HG03442 (cell line): ENCODE data around the gene TXNRD2.

Experiments
- ATAC-seq: cut with Tn5 transposase; IDR thresholded peaks from one replicate; pipeline ENCODE4 v1.9.1; 2021; ENCODE audit warnings: mild to moderate bottlenecking, moderate library complexity; ENCODE audit not compliant: unreplicated experiment

TXNRD2 gene

DNA sequence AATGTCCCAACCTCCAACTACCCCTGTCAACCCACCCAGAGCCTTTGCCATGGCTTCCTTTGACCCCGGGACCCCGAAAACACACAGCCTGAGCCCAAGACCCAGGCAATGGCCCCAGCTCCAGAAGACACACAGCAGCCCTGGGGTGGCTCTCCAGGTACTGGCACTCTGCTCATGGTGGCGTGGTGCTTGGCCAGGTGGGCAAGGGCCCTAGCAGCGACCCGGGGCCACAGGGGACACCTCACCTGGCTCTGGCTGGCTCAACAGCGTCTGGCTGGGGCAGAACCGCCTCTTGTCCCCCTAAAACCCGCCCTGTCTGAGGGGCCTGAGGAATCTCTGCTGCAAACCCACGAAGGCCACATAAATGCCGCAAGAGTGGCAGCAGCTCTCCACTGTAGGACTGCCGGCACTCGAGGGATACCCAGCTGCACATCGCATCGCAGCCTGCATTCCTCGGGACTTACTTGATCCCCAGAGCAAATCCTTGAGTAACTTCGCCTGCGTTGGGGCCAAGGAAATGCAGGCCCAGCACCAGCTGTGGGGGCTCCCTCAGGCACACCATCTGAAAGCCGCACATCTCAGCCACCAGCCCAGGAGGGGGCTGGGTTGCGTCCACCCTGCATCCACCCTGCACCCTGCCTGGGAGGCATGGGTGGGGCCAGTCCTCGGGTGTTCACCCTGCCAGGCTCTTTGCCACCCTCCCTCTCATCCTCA, 63.8 kb downstream of the TXNRD2 start:
- no peak for ATAC-seq

DNA sequence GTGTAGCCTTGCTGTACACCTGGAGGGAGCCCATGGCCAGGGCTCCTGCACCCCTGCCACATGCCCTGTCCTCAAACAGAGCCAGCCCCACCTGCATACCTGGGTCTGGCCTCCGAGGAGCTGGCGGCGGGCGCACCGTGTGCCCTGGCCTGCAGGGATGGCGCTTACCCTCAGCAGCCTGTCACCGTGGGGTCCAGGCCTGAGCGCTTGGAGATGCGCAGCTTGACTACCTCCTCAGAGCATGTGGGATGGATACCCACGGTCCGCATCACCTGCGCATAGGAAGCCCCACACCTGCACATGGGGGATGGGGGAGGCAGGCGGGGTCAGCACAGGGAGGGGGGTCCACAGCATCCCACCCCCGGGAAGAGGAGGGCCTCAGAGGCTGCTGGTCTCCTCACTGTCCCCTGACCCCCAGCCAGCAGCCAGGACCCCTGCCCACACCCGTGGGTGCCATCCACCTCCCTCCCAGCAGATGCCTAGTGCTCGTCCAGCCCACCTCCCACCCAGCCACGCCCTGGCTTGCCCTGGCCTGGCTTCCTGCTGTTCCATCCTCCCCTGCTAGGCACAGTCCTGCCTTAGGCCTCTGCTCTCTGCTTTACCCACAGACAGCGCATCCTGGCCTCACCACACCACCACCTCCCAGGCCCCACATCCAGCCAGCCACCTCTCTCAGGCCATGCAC, 64.5 kb downstream of the TXNRD2 start:
- no peak for ATAC-seq

DNA sequence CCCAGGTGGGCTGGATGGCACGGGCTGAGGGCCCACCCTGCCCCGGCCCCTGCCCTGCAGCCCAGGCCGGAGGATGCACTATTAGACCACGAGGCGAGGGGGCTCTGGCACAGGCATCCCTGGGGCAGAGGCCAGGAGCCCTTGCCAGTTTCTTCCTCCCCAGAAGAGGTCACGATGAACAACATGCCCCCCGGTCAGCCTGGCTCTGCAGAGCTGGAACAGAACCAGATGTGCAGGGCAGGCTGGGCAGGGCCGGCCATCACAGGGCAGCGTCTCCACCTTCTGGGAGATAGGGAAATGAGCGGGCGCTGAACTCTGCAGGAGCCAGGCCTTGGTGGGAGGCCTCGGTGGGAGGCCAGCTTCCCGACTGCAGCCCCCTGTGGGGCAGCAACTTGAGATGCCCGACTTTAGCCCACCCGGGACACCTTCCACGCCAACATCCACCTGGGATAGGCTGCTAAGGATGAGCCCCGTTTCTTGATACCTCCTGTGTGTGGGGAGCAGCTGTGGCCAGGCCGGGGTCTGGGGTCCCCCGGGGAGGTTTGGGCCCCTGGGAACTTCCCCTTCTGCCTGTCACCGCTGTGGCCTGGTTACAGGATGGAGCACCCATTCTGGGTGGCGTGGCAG, 65.2 kb downstream of the TXNRD2 start:
- no peak for ATAC-seq

DNA sequence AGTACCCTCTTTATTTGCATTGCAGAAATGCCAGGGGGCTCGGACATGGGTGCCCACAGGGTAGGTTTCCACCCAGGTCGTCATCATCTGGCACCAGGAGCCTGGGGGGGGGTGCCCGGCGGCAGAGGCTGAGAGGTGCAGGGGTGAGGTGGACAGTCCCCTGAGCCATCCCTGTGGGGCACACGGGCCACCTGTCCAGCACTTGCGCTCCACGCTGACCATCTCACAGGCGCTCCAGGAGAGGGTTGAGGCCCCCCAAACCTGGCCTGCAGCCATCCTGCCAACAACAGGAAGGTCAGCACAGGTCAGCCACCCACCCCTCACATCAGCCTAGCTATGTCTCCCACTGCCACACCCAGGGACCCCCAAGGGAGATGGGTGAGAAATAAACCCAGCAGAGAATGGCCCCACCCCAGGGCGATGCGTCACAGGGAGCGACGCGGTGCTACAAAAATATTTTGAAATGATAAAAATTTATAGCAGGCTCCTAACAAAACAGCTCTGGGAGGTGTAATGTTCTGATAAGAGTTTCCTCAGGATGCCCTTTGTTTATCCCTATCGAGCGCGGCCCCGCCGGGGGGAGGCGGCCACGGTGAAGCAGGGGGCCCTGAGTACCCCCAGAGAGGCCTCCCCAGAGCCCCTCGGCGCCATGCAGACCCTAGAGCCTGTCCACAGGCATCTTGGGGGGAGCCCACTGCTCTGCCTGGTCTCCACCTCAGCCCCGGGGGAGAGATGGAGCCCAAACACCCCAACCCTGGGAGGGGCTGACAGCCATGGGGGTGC, 65.9 kb downstream of the TXNRD2 start:
- ATAC-seq, result no peak

DNA sequence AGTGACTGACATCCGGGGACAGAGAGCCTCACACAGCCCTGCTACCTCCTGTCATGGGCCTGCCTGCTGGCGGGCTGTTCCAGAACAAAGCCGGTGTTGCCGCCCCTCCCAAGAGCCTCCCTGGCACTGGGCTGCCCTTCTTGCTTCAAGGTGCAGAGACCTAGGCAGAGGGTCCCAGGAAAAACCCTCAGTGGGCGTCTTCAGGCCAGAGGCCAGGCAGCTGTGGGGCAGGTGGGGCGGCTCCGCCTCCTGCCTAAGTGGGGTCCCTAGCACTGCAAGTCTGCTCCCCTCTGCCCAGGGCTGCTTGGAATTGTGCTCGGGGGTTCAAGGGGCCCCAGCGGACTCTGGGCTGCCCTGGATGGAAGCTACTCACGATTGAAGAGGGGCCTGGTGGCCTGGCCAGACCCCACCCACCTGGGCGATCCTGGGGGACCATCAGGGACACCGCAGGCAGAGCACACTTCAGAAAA, 66.5 kb downstream of the TXNRD2 start:
- ATAC-seq, result no peak

DNA sequence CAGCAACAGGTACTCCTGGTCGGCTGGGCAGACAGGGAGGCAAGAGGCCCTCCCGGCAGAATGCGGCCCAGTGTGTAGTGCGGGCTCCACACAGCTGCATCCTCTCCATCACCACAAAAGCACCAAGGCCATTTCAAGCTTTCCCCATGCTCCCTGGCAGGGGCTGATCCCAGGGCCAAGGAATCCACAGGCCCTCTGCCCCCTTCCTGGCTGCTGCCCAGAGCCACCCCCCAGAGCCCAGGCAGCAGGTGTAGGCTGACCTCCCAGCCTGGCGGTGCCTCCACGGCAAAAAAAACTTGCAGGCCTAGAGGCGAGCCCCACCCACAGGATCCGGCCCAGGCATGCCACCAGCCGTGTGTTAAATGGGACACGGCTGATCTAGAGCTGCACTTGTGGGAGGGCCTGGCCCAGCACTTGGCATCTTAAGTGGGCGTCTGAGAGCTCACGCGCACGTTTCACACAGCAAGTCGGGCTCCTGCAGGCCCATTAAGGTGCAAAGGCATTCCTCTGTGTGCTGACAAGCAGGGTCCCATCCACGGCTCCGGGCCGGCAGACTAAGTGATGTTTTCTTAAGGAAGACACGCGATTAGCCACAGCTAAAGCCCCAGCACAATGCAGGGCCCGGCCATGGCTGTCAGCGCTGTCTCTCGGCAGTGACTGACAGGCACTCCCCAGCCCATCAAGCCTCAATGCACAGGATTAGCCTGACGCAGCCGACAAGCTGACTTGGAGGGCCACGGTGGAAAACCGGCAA, 67.1 kb downstream of the TXNRD2 start:
- no peak for ATAC-seq

DNA sequence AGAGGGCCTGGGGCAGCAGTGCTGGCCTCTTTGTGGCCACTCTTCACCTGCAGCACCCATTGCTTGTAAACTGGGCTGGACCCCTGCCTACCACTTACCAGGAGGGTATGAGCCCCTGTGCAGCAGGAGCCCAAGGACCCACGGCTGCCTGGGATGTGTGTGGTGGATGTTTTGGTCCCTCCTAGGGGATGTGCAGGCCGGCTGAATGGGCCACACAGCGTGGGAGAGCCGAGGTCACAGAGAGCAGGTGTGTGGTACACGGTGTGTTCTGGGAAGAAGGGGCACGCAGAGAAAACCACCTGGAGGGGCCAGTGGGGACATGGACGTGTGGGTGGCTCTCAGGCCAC, 67.7 kb downstream of the TXNRD2 start:
- no peak for ATAC-seq

DNA sequence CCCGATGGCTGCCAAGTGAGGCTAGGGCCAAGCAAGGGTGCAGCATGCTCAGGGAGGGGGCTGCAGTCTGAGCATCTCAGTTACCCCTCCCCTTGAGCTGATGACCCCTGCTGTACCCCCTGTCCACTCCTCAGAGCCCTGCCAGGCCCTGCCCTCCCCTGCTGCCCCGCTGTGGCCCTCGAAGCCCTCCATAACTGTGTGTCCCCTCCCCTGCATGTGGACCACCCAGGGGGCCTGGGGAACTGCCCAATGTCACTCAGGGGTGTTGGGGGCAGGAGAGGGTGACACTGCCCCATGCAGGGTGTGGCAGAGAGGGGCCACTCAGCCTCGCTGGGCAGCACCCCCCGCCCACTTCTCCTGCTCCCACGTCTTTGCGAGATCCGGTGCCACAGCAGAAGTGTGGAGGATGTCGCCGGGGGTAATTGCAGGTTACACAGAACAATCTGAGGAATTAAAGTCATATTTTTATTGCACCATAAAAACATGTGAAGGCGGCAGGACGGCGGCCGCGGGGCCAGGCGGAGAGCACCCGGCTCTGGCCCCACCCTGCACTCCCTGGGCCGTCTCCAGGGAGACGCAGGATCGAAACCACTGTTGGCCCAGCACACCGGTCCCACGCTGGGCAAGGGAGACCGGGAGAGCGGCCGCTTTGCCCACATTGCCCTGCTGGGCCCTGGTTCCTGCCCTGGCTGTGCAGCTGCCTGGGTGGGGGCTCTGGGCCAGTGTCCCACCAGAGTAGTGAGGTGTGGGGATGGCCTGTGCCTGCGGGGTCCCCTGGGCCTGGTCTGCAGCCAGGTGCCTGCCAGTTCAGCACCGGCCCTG, 68.3 kb downstream of the TXNRD2 start:
- ATAC-seq, result no peak

DNA sequence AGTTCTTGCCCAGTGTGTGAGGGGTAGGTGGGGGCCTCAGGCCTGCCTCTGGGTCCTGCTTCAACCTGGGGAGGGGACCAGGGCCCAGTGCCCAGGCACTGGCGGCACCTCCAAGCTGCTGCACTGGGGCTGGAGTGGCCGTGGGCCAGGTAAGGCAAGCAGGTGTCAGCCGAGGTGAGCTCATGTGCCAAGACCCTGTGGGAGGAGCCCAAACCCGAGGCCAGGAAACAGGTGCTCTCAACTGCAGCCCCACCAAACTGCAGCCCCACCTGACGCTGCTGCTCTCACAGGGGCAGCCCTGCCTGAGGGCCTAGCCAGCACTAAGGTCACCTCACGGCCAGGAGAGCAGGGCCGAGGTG, 68.9 kb downstream of the TXNRD2 start:
- ATAC-seq, result no peak

DNA sequence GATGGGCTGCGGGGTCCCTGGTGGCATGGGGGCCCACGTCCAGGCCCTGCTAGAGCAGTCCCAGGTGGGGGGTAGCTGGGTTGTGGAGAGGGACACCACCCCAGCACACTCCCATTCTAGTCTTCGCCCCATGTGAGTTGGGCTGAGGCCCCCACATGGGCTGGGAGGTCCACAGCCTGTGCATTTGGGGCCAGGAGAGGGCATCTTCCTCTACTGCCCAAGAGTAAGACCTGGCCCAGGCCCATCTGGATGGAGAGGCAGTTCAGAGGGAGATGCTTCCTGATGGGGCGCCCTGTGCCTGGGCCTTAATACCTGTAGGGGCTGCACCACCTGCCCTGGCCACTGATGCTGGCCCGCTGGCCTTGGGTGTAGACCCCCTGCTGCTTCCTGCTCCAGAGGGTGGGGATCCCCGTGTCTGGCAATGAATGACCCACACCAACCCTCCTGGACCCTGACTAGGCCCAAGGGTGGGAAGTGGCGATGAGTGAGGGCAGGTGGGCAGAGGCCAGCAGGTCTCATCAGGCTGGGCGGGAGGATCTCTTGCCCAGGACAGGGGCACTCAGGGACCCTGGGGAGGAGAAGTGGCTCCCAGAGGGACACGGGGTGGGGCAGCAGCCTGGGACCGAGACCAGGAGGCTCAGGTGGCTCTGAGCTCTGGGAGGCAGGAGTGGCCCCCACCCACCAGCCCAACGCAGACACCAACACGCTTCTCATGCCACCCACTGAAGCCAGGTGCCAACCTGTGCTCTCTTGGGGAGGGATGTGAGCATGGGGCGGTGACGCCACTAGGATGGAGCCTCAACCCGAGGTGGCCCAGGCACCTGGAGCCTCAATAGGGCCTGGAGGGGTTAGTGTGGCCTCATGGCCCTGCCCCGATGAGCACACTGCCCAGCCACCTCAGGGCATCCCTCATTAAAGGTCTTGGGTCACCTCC, 69.5 kb downstream of the TXNRD2 start:
- ATAC-seq, result no peak

DNA sequence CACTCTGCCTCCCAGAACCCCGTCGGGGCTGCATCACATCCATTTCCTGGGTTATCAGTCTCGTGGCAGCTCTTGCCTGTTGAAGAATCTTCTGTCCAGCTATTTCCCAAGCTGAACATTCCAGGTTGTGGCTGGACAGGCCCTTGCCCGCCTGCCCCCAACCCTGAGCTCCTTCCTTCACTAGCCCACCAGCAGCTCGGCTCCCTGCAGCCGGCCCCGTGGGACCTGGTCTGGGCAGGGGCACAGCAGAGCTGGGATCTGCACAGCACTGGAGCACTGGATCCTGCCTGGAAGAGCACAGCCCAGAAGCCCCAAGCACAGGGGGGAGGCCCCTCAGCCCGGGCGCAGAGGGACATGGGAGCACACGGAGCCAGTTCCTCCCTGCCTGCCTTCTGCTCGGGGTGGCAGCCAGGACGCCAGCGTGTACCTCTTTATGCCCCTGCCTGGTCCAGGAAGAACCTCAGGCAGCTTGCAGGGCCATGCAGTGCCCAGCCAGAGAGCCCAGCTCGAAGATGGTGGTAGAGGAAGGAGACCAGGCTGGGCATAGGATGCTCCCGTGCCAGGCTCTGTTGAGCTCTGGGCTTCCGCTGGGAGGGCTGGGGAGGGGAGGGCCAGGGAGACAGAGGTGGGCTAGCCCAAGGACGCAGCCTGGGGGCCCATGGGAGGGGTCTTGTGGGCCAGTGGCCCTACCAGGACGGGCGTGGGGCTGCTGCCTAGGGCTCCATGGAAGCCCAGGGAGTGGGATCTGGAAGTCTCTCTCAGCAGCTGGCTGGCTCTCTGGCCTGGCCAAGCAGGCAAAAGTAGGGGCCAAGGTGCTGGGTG, 70.4 kb downstream of the TXNRD2 start:
- ATAC-seq, result no peak

DNA sequence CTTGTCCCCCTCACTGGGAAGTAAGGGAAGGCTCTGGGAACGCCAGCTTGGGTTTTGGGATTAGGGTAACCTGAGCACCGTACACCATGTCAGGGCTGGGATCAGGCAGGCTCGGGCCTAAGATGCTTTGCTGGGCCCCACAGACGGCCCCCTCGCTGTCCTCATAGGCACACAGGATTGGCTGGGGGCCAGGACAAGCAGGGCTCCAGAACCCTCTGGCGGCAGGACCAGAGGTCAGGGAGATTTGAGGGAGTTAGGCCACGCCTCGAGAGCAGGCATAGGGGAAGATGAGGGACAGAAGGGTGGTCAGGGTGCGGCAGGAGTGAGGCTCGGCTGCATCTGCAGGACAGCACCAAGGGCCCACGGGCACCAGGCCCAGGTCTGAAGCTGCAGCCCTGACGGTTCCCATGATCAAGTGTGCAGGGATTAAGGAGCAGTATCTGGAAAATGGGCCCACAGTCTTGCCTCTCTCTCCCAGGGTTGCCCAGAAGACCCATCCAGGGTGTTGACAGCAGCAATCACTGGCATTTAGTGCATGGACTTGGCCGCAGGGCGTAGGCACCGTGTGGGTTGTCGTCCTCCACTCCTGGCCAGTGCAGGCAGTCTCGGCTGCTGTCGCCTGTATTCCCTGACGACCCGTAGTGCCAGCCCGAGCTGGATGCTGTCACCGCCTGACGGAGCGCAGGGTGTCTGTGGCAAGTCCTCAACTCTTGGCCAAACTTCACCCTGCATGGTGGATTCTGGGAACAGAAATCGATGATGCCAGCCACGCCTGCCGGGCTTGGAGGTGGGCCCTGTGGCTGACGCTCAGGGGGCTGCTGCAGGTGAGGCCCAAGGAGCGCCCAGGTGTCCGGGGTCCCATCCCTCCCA, 71.2 kb downstream of the TXNRD2 start:
- ATAC-seq, result no peak

DNA sequence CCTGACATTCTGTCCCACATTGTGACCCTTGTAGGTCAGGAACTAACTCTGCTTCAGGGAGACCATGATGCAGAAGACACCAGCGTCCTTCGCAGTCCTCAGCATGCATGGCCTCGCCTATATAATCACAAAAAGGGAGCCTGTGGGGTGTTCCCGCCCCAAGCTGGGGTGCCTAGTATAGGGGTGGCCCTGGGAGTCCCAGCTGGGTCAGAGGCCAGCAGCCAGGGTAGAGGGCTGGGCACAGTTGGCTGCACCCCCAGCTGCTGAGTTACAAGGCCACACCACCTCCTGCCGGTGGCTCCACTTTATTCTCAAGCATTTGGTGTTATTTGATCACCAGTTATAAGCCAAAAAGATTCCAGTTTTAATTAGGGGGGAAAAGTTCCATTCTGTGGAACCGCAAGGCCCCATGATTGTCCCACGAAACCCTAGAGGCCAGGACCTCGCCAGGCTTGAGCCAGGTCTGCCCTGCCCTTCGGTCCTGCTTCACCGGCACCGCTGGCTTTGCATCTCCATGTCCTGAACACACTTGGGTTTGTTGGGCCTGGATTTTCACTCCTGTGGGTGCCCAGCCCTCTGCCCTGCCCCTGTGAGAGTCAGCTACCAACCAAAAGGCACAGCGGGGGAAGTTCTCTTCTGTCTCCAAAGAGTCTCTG, 72.0 kb downstream of the TXNRD2 start:
- no peak for ATAC-seq

DNA sequence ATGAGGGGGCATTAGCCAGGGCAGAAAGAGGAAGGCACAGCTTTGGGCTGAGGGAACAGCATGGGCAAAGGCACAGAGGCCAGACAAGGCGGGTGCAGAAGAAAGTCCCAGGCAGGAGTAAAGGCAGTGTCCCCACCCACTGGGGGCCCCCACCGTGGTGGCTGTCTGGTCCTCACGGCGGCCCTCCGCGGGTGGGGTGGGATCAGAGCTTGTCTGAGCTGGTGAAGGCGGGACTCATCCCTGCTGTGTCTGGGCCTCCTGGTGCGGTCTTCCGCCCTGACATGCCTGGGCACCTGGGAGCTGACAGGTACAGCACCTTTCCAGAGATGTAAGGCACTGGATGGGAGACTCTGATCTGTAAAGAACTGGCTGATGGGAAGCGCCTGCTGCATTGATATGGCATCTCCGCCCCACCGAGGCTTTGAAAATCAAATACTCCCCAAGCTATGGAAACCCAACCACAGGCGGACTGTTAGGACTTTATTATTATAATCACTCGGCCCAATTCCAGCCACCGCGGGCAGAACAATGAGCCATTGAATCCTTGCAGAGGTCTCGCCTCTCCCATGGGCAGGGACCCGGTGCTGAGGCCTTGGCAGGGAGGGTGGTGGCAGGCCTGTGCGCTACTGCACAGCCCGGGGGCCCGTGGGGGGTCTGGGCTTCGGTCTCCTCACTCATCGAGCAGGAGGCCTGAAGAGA, 72.7 kb downstream of the TXNRD2 start:
- no peak for ATAC-seq

DNA sequence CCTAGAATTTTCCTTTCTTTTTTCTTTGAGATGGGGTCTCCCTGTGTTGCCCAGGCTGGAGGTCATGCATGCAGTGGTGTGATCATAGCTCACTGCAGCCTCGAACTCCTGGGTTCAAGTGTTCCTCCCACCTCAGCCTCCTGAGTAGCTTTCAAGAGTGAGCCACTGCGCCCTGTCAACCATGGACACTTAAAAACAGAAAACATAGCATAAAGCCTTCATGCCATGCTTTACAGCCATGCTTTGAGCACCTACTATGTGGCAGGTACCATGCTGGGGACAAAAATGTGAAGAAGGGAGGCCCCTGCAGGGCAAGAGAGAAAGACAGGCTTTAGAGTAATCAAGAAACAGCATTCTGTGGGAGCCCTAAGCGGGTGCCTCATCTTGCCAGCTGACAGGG, 73.3 kb downstream of the TXNRD2 start:
- no peak for ATAC-seq

DNA sequence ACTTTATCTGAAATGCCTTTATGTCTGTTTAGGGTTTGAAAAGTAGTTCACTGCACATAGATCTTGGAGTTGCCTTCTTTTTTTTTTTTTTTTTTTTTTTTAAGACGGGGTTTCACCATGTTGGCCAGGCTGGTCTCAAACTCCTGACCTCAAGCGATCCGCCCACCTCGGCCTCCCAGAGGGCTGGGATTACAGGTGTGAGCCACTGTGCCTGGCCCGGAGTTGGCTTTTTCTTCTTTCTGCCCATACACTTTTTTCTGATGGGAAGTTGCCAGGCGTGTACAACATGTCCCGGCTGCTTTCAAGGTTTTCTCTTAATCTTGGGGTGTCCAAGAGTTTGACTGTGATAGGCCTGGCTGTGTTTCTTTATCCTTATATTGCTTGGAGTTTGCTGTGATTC, 74.0 kb downstream of the TXNRD2 start:
- no peak for ATAC-seq
